ENCODE data around the gene CRYBG2.
"Not testable (repeated sequence)": the region's sequence is repeated elsewhere in the genome, so short reads cannot be mapped to it uniquely, and the experiment has no call there.

Gene CRYBG2

GRCh38 chr1:26350343-26350700, 3.6 kb downstream of the CRYBG2 start:
- DNase-seq = no peak

GRCh38 chr1:26349877-26350244, 4.1 kb downstream of the CRYBG2 start:
- DNase-seq = no peak

GRCh38 chr1:26349188-26349876, 4.6 kb downstream of the CRYBG2 start:
- DNase-seq = peak; percentile 26

- DNase-seq = no peak
These were observed 7.5 kb downstream of the CRYBG2 start for GRCh38 chr1:26346274-26347033.

- DNase-seq = no peak
These were observed 8.2 kb downstream of the CRYBG2 start for GRCh38 chr1:26345718-26346117.

- no peak for DNase-seq
These were observed 9.6 kb downstream of the CRYBG2 start for GRCh38 chr1:26344147-26344920.

GRCh38 chr1:26340047-26340481, 13.9 kb downstream of the CRYBG2 start:
- DNase-seq = no peak

GRCh38 chr1:26338670-26339069, 15.3 kb downstream of the CRYBG2 start:
- no peak for DNase-seq

GRCh38 chr1:26337625-26338024, 16.3 kb downstream of the CRYBG2 start:
- DNase-seq = no peak

- no peak for DNase-seq
These were observed 16.8 kb downstream of the CRYBG2 start for GRCh38 chr1:26337206-26337535.

- DNase-seq = no peak
These were observed 17.3 kb downstream of the CRYBG2 start for GRCh38 chr1:26336477-26337205.

GRCh38 chr1:26335774-26336476, 18.0 kb downstream of the CRYBG2 start:
- DNase-seq = no peak

- not testable (repeated sequence) for DNase-seq
These were observed 20.6 kb downstream of the CRYBG2 start for GRCh38 chr1:26333312-26333711.

GRCh38 chr1:26330276-26330675, 23.7 kb downstream of the CRYBG2 start:
- no peak for DNase-seq

- not testable (repeated sequence) for DNase-seq
These were observed 24.6 kb downstream of the CRYBG2 start for GRCh38 chr1:26329380-26329779.

- DNase-seq = no peak
These were observed 25.3 kb downstream of the CRYBG2 start for GRCh38 chr1:26328597-26328996.

GRCh38 chr1:26327956-26328362, 26.0 kb downstream of the CRYBG2 start:
- DNase-seq = no peak

- DNase-seq = no peak
These were observed 29.4 kb downstream of the CRYBG2 start for GRCh38 chr1:26324550-26324949.

GRCh38 chr1:26323382-26323781, 30.5 kb downstream of the CRYBG2 start:
- no peak for DNase-seq

- no peak for DNase-seq
These were observed 31.9 kb downstream of the CRYBG2 start for GRCh38 chr1:26322042-26322331.

- DNase-seq = peak; percentile 77
These were observed 32.5 kb downstream of the CRYBG2 start for GRCh38 chr1:26321315-26322041.

GRCh38 chr1:26320896-26321295, 33.0 kb downstream of the CRYBG2 start:
- DNase-seq = no peak

All from fibroblast of skin of right quadriceps (primary cell).